Measurements from ENCODE around the gene HDAC8.

DNA sequence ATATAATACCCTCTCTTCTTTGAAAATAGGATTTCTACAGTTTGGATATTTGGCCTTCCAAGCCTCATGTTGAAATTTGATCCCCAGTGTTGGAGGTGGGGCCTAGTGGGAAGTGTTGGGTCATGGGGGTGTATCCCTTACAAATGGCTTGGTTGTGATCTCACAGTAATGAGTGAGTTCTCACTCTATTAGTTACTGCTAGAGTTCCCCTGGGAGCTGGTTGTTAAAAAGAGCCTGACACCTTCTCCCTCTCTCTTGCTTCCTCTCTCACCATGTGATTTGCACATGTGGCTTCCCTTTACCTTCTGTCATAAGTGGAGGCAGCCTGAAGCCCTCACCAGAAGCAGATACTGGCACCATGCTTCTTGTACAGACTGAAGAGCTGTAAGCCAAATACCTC is 73.9 kb downstream of the HDAC8 start:
- no peak for TF ChIP-seq EZH2 (IDR thresholded peaks at IDR 0.05; ENCODE audit: borderline replicate concordance, insufficient read depth, low read depth, low read length, poor library complexity, severe bottlenecking)
- TF ChIP-seq, protein P1, sequence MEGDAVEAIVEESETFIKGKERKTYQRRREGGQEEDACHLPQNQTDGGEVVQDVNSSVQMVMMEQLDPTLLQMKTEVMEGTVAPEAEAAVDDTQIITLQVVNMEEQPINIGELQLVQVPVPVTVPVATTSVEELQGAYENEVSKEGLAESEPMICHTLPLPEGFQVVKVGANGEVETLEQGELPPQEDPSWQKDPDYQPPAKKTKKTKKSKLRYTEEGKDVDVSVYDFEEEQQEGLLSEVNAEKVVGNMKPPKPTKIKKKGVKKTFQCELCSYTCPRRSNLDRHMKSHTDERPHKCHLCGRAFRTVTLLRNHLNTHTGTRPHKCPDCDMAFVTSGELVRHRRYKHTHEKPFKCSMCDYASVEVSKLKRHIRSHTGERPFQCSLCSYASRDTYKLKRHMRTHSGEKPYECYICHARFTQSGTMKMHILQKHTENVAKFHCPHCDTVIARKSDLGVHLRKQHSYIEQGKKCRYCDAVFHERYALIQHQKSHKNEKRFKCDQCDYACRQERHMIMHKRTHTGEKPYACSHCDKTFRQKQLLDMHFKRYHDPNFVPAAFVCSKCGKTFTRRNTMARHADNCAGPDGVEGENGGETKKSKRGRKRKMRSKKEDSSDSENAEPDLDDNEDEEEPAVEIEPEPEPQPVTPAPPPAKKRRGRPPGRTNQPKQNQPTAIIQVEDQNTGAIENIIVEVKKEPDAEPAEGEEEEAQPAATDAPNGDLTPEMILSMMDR (IDR thresholded peaks at IDR 0.05) = no peak

All from B cell (primary cell).